K562 (cell line): ENCODE results near the gene MTHFD2. TPM values are rescaled to one million over a fixed set of nuclear protein-coding genes. Genes with fewer than 3 reads are reported as not detected.

Experiments
- ATAC-seq: fragments of 200-7000 bp; cut with Tn5 transposase; 3 replicates; pipeline ENCODE4 v1.9.1; 2020; ENCODE audit warnings: moderate library complexity
- BruUV-seq: library from RNA; stranded (reverse); fragments of 400-500 nt; replicated peaks from 2 replicates; lab custom pipeline; 2021; lab: Mats Ljungman, UMichigan
- CTCF ChIA-PET: fragments of 300-600 bp; formaldehyde crosslinking; extraction: SDS; loops from one replicate; lab custom pipeline; 2021; ENCODE audit warnings: low intra/inter-chr PET ratio; lab: Yijun Ruan, JAX
- POLR2A ChIA-PET: fragments of 300-600, 350-650 bp; sonication (Branson Sonifier 250); formaldehyde crosslinking; extraction: SDS; loops from one replicate; lab custom pipeline; 2021; ENCODE audit warnings: antibody characterized with exemption, inconsistent platforms; lab: Yijun Ruan, JAX
- DNase-seq, 4 experiments: peaks; one replicate each; pipeline versions ENCODE4 v3.0.0 to v3.0.0-alpha.2; 2011 to 2018; ENCODE audit warnings: low spot score in 3 of 4, mixed read lengths in 3 of 4; ENCODE audit errors: extremely low read depth in 1 of 4
- FAIRE-seq: peaks from 2 replicates; lab custom pipeline; 2011; peaks lifted over from hg19 to GRCh38; lab: Jason Lieb, UNC
- H2AFZ ChIP-seq: 2 replicates; pipeline ENCODE4 v1.6.0; 2011; ENCODE audit warnings: low read depth, low read length, control low read depth, inconsistent platforms
- H3K27ac ChIP-seq: fragments of 200-600 bp; 3 replicates; pipeline ENCODE4 v1.8.0; 2011; ENCODE audit warnings: low read depth, mild to moderate bottlenecking, control low read depth, inconsistent platforms, low read length, moderate library complexity, mixed read lengths; ENCODE audit errors: extremely low read depth
- H3K27me3 ChIP-seq, 2 experiments: fragments of 300-600 bp in 1 of 2; 2 replicates in 1 of 2; 3 replicates in 1 of 2; pipeline versions ENCODE4 v1.6.0 to v1.8.0; 2011; ENCODE audit warnings: inconsistent platforms in 2 of 2, low read length in 2 of 2, mild to moderate bottlenecking in 1 of 2, mixed read lengths in 1 of 2, moderate library complexity in 1 of 2; ENCODE audit not compliant: control insufficient read depth in 2 of 2, insufficient read depth in 2 of 2
- H3K36me3 ChIP-seq: fragments of 300-600 bp; 3 replicates; pipeline ENCODE4 v1.8.0; 2011; ENCODE audit warnings: mild to moderate bottlenecking, low read length, inconsistent platforms; ENCODE audit not compliant: control insufficient read depth, insufficient read depth
- H3K4me1 ChIP-seq, 2 experiments: fragments of 200-600 bp in 1 of 2; replicated peaks in 1 of 2; 2 replicates in 1 of 2; 3 replicates in 1 of 2; pipeline versions ENCODE4 v1.5.1 to v1.8.0; 2011; ENCODE audit warnings: inconsistent platforms in 2 of 2, low read length in 2 of 2, mild to moderate bottlenecking in 1 of 2, mixed read lengths in 1 of 2, moderate library complexity in 1 of 2; ENCODE audit not compliant: control insufficient read depth in 2 of 2, insufficient read depth in 2 of 2
- H3K4me2 ChIP-seq: 2 replicates; pipeline ENCODE4 v1.6.1; 2011; ENCODE audit warnings: low read length, control low read depth, inconsistent platforms, mixed read lengths; ENCODE audit not compliant: insufficient read depth
- H3K4me3 ChIP-seq: fragments of 200-600 bp; sonication (generic), shearing (Covaris generic); 2 replicates; pipeline ENCODE4 v1.5.1; 2016; ENCODE audit warnings: control low read depth, inconsistent platforms
- H3K79me2 ChIP-seq: fragments of 200-600 bp; 3 replicates; pipeline ENCODE4 v1.8.0; 2011; ENCODE audit warnings: low read length, inconsistent platforms; ENCODE audit not compliant: control insufficient read depth, insufficient read depth
- H3K9ac ChIP-seq, 2 experiments: 2 replicates each; pipeline versions ENCODE4 v1.6.0 to v1.6.1; 2011; ENCODE audit warnings: low read depth in 2 of 2, low read length in 2 of 2, control low read depth in 1 of 2, inconsistent platforms in 1 of 2, mild to moderate bottlenecking in 1 of 2, mixed read lengths in 1 of 2; ENCODE audit not compliant: insufficient read depth in 1 of 2
- H3K9me1 ChIP-seq: one replicate; pipeline ENCODE4 v1.6.0; 2011; ENCODE audit warnings: inconsistent platforms, mild to moderate bottlenecking, low read length, moderate library complexity; ENCODE audit not compliant: control insufficient read depth, insufficient read depth
- H3K9me3 ChIP-seq: replicated peaks from 2 replicates; pipeline ENCODE4 v1.5.1; 2011; ENCODE audit warnings: low read depth, low read length, inconsistent platforms; ENCODE audit not compliant: control insufficient read depth, insufficient read depth
- H4K20me1 ChIP-seq: replicated peaks from 2 replicates; pipeline ENCODE4 v1.6.1; 2011; ENCODE audit warnings: low read length, inconsistent platforms, mixed read lengths; ENCODE audit not compliant: control insufficient read depth, insufficient read depth
- BHLHE40 ChIP-seq: IDR thresholded peaks from 2 replicates; pipeline ENCODE4 v1.6.1; 2011; ENCODE audit warnings: low read length, improper control_type of control experiment
- BMI1 ChIP-seq: fragments of 150-350 bp; IDR thresholded peaks from 2 replicates; pipeline ENCODE4 v1.6.1; 2014; ENCODE audit warnings: low read length
- HDAC2 ChIP-seq: fragments of 450-650 bp; IDR thresholded peaks from 2 replicates; pipeline ENCODE4 v1.6.1; 2016; ENCODE audit warnings: mild to moderate bottlenecking
- HEY1 ChIP-seq: fragments of 250-450 bp; sonication (Bioruptor Pico); IDR thresholded peaks from 2 replicates; pipeline ENCODE4 v1.5.0; 2020; ENCODE audit warnings: mild to moderate bottlenecking, moderate library complexity, borderline replicate concordance
- HNRNPK ChIP-seq: fragments of 200-400 bp; formaldehyde crosslinking; IDR thresholded peaks from one replicate; pipeline ENCODE4 v1.6.1; 2018; ENCODE audit warnings: mild to moderate bottlenecking, low read depth, low read length; ENCODE audit not compliant: poor library complexity, severe bottlenecking
- KDM1A ChIP-seq, 2 experiments: fragments of 450-650 bp; IDR thresholded peaks; 2 replicates each; pipeline ENCODE4 v1.6.1; 2016; ENCODE audit warnings: mild to moderate bottlenecking in 2 of 2
- MECOM ChIP-seq: fragments of 250-450 bp; sonication (Bioruptor Pico); IDR thresholded peaks from 2 replicates; pipeline ENCODE4 v1.8.0; 2022; ENCODE audit warnings: inconsistent platforms
- PCBP1 ChIP-seq: fragments of 200-400 bp; formaldehyde crosslinking; IDR thresholded peaks from 2 replicates; pipeline ENCODE4 v1.6.1; 2018; ENCODE audit warnings: mild to moderate bottlenecking, low read depth, low read length; ENCODE audit not compliant: poor library complexity, severe bottlenecking
- SMAD3 ChIP-seq: fragments of 450-650 bp; formaldehyde crosslinking; conservative IDR thresholded peaks from 2 replicates; pipeline ENCODE4 v1.4.0; 2020; ENCODE audit warnings: mild to moderate bottlenecking
- ZFP30 ChIP-seq: fragments of 250-450 bp; sonication (Bioruptor Pico); IDR thresholded peaks from 2 replicates; pipeline ENCODE4 v1.8.0; 2022; ENCODE audit warnings: moderate library complexity, mild to moderate bottlenecking, inconsistent platforms, borderline replicate concordance
- ZKSCAN1 ChIP-seq: fragments of 150-350 bp; IDR thresholded peaks from 2 replicates; pipeline ENCODE4 v1.6.1; 2016; ENCODE audit warnings: low read depth, low read length
- ZKSCAN8 ChIP-seq: fragments of 200-800 bp; sonication (Bioruptor generic); IDR thresholded peaks from 2 replicates; pipeline ENCODE4 v1.6.1; 2016; ENCODE audit warnings: missing genetic modification characterization, missing compliant biosample characterization
- ZNF24 ChIP-seq: fragments of 450-650 bp; IDR thresholded peaks from 2 replicates; pipeline ENCODE4 v1.6.1; 2016
- ZNF507 ChIP-seq: conservative IDR thresholded peaks from 2 replicates; pipeline ENCODE4 v1.6.1; 2017; ENCODE audit warnings: missing genetic modification characterization, missing compliant biosample characterization
- ZNF695 ChIP-seq: fragments of 450-650 bp; formaldehyde crosslinking; IDR thresholded peaks from 2 replicates; pipeline ENCODE4 v1.4.0; 2020; ENCODE audit warnings: mild to moderate bottlenecking, moderate library complexity
- WGBS: fragments of 100-300 bp; shearing (Covaris generic); methylation state at CpG from one replicate; pipeline ENCODE4 v1.1.6; 2016; ENCODE audit warnings: low coverage, mixed read lengths; ENCODE audit not compliant: insufficient coverage; ENCODE audit errors: missing lambda C conversion rate; 5-methylcytosine and 5-hydroxymethylcytosine counted together
- in situ Hi-C: fragments of 300-500 bp; cut with MboI; formaldehyde crosslinking; loops from 4 replicates; pipeline ENCODE4 v1.15.0; 2018; ENCODE audit warnings: inconsistent platforms, mixed read lengths
- intact Hi-C: fragments of 100-400 bp; cut with micrococcal nuclease; formaldehyde crosslinking; loops from 2 replicates; pipeline ENCODE4 v1.14.2; 2022
- polyA plus RNA-seq, 8 experiments: library from polyadenylated mRNA; depleted of rRNA in 4 of 8; stranded (reverse) in 5 of 8; unstranded in 3 of 8; fragments of >200 nt; fragmentation: Nextera tagmentation in 2 of 8; fragmentation: Illumina TruSeq in 1 of 8; extraction: Ambion mirVana in 2 of 8; extraction: Trizol in 1 of 8; gene quantifications; 2 replicates each; pipeline versions ENCODE4 v1.2.1 to v1.2.3, GENCODE V29; 2011 to 2014; ENCODE audit warnings: inconsistent platforms in 1 of 8, missing spikeins in 1 of 8
- total RNA-seq, 7 experiments: library from RNA; depleted of rRNA in 6 of 7; stranded (reverse); fragments of >200 nt in 6 of 7; fragmentation: Illumina TruSeq in 2 of 7; extraction: Trizol in 2 of 7; gene quantifications; 2 replicates each; pipeline versions ENCODE4 v1.2.1 to v1.2.3, GENCODE V29; 2011 to 2021; ENCODE audit warnings: low replicate concordance in 1 of 7
- TF ChIP-seq, protein P1 (sequence below), 2 experiments: fragments of 450-650 bp; conservative IDR thresholded peaks; 2 replicates each; pipeline ENCODE4 v1.6.1; 2017; ENCODE audit warnings: mild to moderate bottlenecking in 2 of 2, moderate library complexity in 2 of 2
- TF ChIP-seq, protein P2 (sequence below), 2 experiments: fragments of 450-650 bp in 1 of 2; IDR thresholded peaks; 2 replicates each; pipeline ENCODE4 v1.6.1; 2011 to 2017; ENCODE audit warnings: low read depth in 2 of 2, antibody characterized with exemption in 1 of 2, borderline replicate concordance in 1 of 2, low read length in 1 of 2, mild to moderate bottlenecking in 1 of 2, mixed read lengths in 1 of 2; ENCODE audit not compliant: control insufficient read depth in 1 of 2
- TF ChIP-seq, protein P3 (sequence below): IDR thresholded peaks from 2 replicates; pipeline ENCODE4 v1.6.1; 2011; ENCODE audit not compliant: insufficient read length; ENCODE audit errors: extremely low read depth

MTHFD2 gene
- total and polyA plus RNA-seq, 9 of the 15 experiments (the other 6 are each of a cell fraction or from before 2014, with no cell fraction given), result 113 to 520 (median 234) TPM

DNA sequence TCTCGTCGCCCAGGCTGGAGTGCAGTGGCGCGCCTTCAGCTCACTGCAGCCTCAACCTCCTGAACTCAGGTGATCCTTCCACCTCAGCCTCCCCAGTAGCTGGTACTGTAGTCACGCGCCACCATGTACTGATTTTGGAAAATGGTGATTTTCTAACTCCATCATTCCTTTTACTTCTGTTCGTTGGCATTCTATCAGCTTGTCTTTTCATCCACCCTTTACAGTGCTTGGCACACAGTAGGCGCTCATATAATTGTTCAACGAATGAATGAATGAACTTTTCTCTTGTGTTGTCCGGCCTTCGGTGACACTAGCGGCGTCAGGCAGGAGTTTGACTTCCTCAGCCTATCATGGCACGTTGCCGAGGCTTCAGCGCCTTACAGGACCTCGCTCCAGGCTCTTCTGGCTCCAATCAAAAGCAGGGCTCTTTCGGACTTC is 373 bp upstream of the MTHFD2 start:
- peaks cover 16% of the 10 kb centered on the region for H4K20me1 ChIP-seq
- 24% methylated on average over 18 of the region's 18 CpGs for WGBS
- no peak for ATAC-seq
- peak; percentile 97 for FAIRE-seq
- POLR2A ChIA-PET, result interaction anchor here (0.6 to 5.8 kb wide), 18 partner anchors 10 to 190 kb away, joined by 3 to 98 read pairs (median 4); partner anchors contain the start of genes BOLA3 and MOB1A
- no TSS peak for BruUV-seq
- peaks cover 3% of the 10 kb centered on the region for H3K9me1 ChIP-seq
- peak overlapping the region; percentile 78 for H2AFZ ChIP-seq
- peaks cover 19 to 32% of the 10 kb centered on the region in 2 experiments for H3K4me1 ChIP-seq
- H3K79me2 ChIP-seq, result peaks cover 52% of the 10 kb centered on the region
- H3K27me3 ChIP-seq, result no peaks in the 10 kb centered on the region
- H3K9ac ChIP-seq, result peak overlapping the region in 1 of 2 experiments; percentile 99; a peak in 3 of 4 replicates
- intact Hi-C loops, result loop anchor here (1.0 to 2.0 kb wide), 3 partner anchors 12 to 49 kb away; no protein-coding TSS in a partner anchor
- in situ Hi-C loops, result no loop called here
- H3K36me3 ChIP-seq, result peaks cover 31% of the 10 kb centered on the region
- H3K27ac ChIP-seq, result peak overlapping the region; percentile 100
- H3K9me3 ChIP-seq, result no peaks in the 10 kb centered on the region
- DNase-seq, result no peak
- H3K4me2 ChIP-seq, result peak overlapping the region; percentile 96
- CTCF ChIA-PET, result no interaction called here
- H3K4me3 ChIP-seq, result peak overlapping the region; percentile 72
- TF ChIP-seq ZNF695, result no peak
- no peak for TF ChIP-seq HEY1
- no peak for TF ChIP-seq BMI1
- TF ChIP-seq ZKSCAN1, result peak; percentile 97
- 0 out of 2 replicates have a peak, but pooled peaks have one; percentile 28 for TF ChIP-seq MECOM (CRISPR knock-in tag)
- TF ChIP-seq ZNF507, result no peak
- TF ChIP-seq PCBP1, result no peak
- TF ChIP-seq, protein P1, sequence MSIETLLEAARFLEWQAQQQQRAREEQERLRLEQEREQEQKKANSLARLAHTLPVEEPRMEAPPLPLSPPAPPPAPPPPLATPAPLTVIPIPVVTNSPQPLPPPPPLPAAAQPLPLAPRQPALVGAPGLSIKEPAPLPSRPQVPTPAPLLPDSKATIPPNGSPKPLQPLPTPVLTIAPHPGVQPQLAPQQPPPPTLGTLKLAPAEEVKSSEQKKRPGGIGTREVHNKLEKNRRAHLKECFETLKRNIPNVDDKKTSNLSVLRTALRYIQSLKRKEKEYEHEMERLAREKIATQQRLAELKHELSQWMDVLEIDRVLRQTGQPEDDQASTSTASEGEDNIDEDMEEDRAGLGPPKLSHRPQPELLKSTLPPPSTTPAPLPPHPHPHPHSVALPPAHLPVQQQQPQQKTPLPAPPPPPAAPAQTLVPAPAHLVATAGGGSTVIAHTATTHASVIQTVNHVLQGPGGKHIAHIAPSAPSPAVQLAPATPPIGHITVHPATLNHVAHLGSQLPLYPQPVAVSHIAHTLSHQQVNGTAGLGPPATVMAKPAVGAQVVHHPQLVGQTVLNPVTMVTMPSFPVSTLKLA (conservative IDR thresholded peaks at IDR 0.05), result no peak
- peak; percentile 50; the same call in 1 of the 2 replicates for TF ChIP-seq HDAC2
- no peak for TF ChIP-seq ZFP30 (CRISPR knock-in tag)
- TF ChIP-seq, protein P2, sequence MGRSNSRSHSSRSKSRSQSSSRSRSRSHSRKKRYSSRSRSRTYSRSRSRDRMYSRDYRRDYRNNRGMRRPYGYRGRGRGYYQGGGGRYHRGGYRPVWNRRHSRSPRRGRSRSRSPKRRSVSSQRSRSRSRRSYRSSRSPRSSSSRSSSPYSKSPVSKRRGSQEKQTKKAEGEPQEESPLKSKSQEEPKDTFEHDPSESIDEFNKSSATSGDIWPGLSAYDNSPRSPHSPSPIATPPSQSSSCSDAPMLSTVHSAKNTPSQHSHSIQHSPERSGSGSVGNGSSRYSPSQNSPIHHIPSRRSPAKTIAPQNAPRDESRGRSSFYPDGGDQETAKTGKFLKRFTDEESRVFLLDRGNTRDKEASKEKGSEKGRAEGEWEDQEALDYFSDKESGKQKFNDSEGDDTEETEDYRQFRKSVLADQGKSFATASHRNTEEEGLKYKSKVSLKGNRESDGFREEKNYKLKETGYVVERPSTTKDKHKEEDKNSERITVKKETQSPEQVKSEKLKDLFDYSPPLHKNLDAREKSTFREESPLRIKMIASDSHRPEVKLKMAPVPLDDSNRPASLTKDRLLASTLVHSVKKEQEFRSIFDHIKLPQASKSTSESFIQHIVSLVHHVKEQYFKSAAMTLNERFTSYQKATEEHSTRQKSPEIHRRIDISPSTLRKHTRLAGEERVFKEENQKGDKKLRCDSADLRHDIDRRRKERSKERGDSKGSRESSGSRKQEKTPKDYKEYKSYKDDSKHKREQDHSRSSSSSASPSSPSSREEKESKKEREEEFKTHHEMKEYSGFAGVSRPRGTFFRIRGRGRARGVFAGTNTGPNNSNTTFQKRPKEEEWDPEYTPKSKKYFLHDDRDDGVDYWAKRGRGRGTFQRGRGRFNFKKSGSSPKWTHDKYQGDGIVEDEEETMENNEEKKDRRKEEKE (IDR thresholded peaks at IDR 0.05; ENCODE audit: borderline replicate concordance in 1 of 2, control insufficient read depth in 1 of 2, low read depth in 2 of 2, low read length in 1 of 2), result no peak
- TF ChIP-seq ZKSCAN8 (CRISPR knock-in tag), result peak; percentile 77; the same call in 1 of the 2 replicates
- no peak for TF ChIP-seq BHLHE40
- TF ChIP-seq SMAD3, result no peak
- no peak for TF ChIP-seq HNRNPK
- TF ChIP-seq KDM1A (IDR thresholded peaks at IDR 0.05), result 0 out of 4 replicates have a peak, but pooled peaks of 1 of the 2 experiments have one; percentile 6
- TF ChIP-seq, protein P3, sequence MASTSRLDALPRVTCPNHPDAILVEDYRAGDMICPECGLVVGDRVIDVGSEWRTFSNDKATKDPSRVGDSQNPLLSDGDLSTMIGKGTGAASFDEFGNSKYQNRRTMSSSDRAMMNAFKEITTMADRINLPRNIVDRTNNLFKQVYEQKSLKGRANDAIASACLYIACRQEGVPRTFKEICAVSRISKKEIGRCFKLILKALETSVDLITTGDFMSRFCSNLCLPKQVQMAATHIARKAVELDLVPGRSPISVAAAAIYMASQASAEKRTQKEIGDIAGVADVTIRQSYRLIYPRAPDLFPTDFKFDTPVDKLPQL, result no peak
- peak; percentile 96 for TF ChIP-seq ZNF24
